Calu3 (cell line): Measurements from ENCODE around the gene NALCN. TPM values are rescaled to one million over a fixed set of nuclear protein-coding genes. Genes with fewer than 3 reads are reported as not detected.

Experiments
- BruUV-seq: library from RNA; stranded (reverse); fragments of 400-500 nt; replicated peaks from 2 replicates; lab custom pipeline; 2021; lab: Mats Ljungman, UMichigan
- CTCF ChIA-PET: fragments of 300-600 bp; sonication (Branson Sonifier 250); formaldehyde crosslinking; loops from one replicate; lab custom pipeline; 2022; ENCODE audit warnings: antibody characterized with exemption; lab: Charles Lee
- DNase-seq: peaks from one replicate; pipeline ENCODE4 v3.0.0; 2022
- H3K27ac Mint-ChIP-seq: one replicate; pipeline ENCODE4 v1.8.0; 2022; ENCODE audit warnings: mixed read lengths; ENCODE audit not compliant: unreplicated experiment
- H3K27me3 Mint-ChIP-seq: one replicate; pipeline ENCODE4 v1.8.0; 2022; ENCODE audit warnings: mixed read lengths; ENCODE audit not compliant: unreplicated experiment
- H3K36me3 Mint-ChIP-seq: one replicate; pipeline ENCODE4 v1.8.0; 2022; ENCODE audit warnings: mild to moderate bottlenecking, moderate library complexity, mixed read lengths; ENCODE audit not compliant: insufficient read depth, unreplicated experiment
- H3K4me1 Mint-ChIP-seq: one replicate; pipeline ENCODE4 v1.8.0; 2022; ENCODE audit warnings: mild to moderate bottlenecking, low read depth, mixed read lengths; ENCODE audit not compliant: unreplicated experiment
- H3K4me3 Mint-ChIP-seq: one replicate; pipeline ENCODE4 v1.8.0; 2022; ENCODE audit warnings: mild to moderate bottlenecking, low read depth, moderate library complexity, mixed read lengths; ENCODE audit not compliant: unreplicated experiment
- H3K9me3 Mint-ChIP-seq: one replicate; pipeline ENCODE4 v1.8.0; 2022; ENCODE audit warnings: low read depth, mixed read lengths; ENCODE audit not compliant: unreplicated experiment
- intact Hi-C: fragments of 100-400 bp; cut with micrococcal nuclease; formaldehyde crosslinking; loops from one replicate; pipeline ENCODE4 v1.10.0; 2022; ENCODE audit not compliant: unreplicated experiment
- total RNA-seq: library from RNA; stranded (reverse); gene quantifications from 2 replicates; pipeline ENCODE4 v1.2.3, GENCODE V29; 2022
- TF ChIP-seq, protein P1 (sequence below): fragments of 200-600 bp; IDR thresholded peaks from one replicate; pipeline ENCODE4 v1.8.0; 2022; ENCODE audit warnings: antibody characterized with exemption; ENCODE audit not compliant: unreplicated experiment

NALCN gene
- total RNA-seq, 1 experiment from 2014 or later = 2.8 TPM

GRCh38 chr13:101398191-101398590, 18.1 kb downstream of the NALCN start:
- intact Hi-C loops = no loop called here
- TF ChIP-seq, protein P1, sequence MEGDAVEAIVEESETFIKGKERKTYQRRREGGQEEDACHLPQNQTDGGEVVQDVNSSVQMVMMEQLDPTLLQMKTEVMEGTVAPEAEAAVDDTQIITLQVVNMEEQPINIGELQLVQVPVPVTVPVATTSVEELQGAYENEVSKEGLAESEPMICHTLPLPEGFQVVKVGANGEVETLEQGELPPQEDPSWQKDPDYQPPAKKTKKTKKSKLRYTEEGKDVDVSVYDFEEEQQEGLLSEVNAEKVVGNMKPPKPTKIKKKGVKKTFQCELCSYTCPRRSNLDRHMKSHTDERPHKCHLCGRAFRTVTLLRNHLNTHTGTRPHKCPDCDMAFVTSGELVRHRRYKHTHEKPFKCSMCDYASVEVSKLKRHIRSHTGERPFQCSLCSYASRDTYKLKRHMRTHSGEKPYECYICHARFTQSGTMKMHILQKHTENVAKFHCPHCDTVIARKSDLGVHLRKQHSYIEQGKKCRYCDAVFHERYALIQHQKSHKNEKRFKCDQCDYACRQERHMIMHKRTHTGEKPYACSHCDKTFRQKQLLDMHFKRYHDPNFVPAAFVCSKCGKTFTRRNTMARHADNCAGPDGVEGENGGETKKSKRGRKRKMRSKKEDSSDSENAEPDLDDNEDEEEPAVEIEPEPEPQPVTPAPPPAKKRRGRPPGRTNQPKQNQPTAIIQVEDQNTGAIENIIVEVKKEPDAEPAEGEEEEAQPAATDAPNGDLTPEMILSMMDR = no peak
- Mint-ChIP-seq H3K36me3 (no peaks in the 10 kb centered on the region), H3K27me3 (no peaks in the 10 kb centered on the region), H3K4me1 (no peaks in the 10 kb centered on the region), H3K4me3 (no peak overlapping the region), H3K27ac (no peak overlapping the region), H3K9me3 (no peaks in the 10 kb centered on the region)
- BruUV-seq = no TSS peak
- DNase-seq = no peak
- CTCF ChIA-PET = no interaction called here

DNA sequence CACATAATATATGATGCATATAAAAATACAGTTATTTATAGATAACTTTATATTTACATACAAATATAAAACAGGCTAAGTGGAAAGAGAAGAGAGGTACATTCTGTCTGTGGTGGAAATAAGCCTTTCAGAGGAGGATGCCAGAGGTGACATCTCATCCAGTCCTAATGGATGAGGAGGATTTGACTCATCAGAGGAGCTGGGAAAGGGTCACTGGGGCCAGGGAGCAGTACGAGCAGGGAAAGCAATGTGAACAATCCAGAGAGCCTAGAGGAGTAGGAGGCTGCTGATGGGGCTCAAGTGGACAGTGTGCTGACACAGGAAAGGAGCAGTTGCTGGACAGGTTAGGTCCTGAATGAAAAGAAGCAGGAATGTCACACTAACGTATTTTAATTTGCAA, 18.6 kb downstream of the NALCN start:
- no peak for DNase-seq
- H3K9me3 Mint-ChIP-seq = no peaks in the 10 kb centered on the region
- H3K27ac Mint-ChIP-seq = no peak overlapping the region
- H3K4me1 Mint-ChIP-seq = no peaks in the 10 kb centered on the region
- TF ChIP-seq, protein P1 = no peak
- CTCF ChIA-PET = no interaction called here
- H3K4me3 Mint-ChIP-seq = no peak overlapping the region
- intact Hi-C loops = no loop called here
- no TSS peak for BruUV-seq
- no peaks in the 10 kb centered on the region for H3K27me3 Mint-ChIP-seq
- H3K36me3 Mint-ChIP-seq = no peaks in the 10 kb centered on the region

- Mint-ChIP-seq H3K36me3 (no peaks in the 10 kb centered on the region), H3K9me3 (no peaks in the 10 kb centered on the region), H3K4me1 (peaks cover 7% of the 10 kb centered on the region), H3K4me3 (no peak overlapping the region), H3K27me3 (no peaks in the 10 kb centered on the region), H3K27ac (no peak overlapping the region)
- intact Hi-C loops = no loop called here
- TF ChIP-seq, protein P1 = no peak
- no TSS peak for BruUV-seq
- CTCF ChIA-PET = no interaction called here
- no peak for DNase-seq
Observed at GRCh38 chr13:101394605-101395004, 21.7 kb downstream of the NALCN start.

- Mint-ChIP-seq H3K27me3 (no peaks in the 10 kb centered on the region), H3K27ac (no peak overlapping the region), H3K9me3 (no peaks in the 10 kb centered on the region), H3K4me1 (peaks cover 7% of the 10 kb centered on the region), H3K36me3 (no peaks in the 10 kb centered on the region), H3K4me3 (no peak overlapping the region)
- CTCF ChIA-PET = no interaction called here
- no peak for DNase-seq
- no TSS peak for BruUV-seq
- TF ChIP-seq, protein P1 = no peak
- intact Hi-C loops = no loop called here
Observed at GRCh38 chr13:101393140-101393539, 23.2 kb downstream of the NALCN start.
